GM19452 (cell line): ENCODE results near the gene S100A10.

ENCODE experiments used
- ATAC-seq: cut with Tn5 transposase; IDR thresholded peaks from one replicate; pipeline ENCODE4 v1.9.1; 2021; ENCODE audit not compliant: unreplicated experiment

S100A10 gene

GRCh38 chr1:152013664-152014237, 20.1 kb upstream of the S100A10 start:
- ATAC-seq: no peak

DNA sequence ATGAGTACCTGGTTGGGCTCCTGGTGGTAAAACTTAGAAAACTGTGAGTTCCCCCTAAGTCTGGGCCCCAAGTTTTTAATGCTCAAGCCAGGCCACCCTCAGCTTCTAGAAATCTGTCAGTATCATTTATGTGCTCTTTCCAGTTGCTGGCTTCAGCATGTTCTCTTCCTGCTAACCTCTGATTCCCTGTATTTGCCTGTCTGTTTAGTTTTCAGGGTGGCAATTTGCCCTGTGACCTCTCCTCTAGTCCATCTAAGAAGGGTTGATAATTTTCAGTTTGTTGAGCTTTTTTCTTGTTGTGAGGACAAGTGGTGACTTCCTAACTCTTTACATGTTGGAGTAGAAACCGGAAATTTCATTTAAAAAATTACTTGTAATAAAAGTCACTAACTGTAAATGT, 16.0 kb upstream of the S100A10 start:
- ATAC-seq: no peak

DNA sequence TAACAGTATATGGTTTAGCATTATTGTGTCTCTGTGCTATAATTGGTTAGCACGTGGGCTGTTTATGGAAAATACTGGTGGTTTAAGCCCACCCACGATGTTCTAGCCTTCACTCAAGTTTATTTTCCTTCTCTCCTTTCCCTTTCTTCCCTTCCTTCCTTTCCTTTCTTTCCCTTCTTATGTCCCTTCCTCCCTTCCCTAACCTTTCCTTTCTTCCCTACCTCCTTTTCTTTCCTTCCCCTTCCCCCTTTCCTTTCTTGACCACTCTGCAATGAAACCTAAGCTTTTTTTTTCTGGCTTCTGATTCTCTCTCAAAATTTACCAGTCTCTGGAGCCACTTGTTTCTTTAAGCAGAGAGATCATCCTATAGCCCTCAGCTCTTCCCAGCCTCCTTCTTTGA, 13.4 kb upstream of the S100A10 start:
- ATAC-seq: no peak

DNA sequence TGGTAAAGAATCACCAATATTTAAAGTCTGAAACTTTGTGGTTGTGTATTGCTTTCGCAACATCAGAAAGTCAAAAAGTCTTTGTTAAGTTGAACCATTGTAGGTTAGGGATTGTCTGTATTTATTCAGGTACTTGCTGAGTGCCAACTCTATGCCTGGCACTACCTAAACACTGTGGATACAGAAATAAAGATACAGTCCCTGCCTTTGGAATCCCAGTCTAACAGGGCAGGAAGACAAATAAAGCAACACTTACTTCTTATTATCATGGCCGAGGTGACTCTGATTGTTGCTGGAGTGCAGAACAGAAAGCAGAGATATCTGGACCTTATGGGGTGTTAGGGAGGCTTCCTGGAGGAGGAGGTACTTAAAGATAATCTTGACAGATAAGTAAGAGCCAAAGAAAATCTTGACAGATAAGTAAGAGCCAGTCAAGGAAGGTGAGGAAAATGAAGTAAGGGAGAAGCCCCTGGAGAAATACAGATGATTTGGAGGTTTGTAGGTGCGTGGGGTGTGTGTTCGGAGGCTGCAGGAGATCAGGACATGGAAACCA, 11.8 kb upstream of the S100A10 start:
- ATAC-seq: no peak

GRCh38 chr1:152003846-152004442, 10.3 kb upstream of the S100A10 start:
- no peak for ATAC-seq

- ATAC-seq: no peak
These were observed 9.3 kb upstream of the S100A10 start for GRCh38 chr1:152002960-152003359.

DNA sequence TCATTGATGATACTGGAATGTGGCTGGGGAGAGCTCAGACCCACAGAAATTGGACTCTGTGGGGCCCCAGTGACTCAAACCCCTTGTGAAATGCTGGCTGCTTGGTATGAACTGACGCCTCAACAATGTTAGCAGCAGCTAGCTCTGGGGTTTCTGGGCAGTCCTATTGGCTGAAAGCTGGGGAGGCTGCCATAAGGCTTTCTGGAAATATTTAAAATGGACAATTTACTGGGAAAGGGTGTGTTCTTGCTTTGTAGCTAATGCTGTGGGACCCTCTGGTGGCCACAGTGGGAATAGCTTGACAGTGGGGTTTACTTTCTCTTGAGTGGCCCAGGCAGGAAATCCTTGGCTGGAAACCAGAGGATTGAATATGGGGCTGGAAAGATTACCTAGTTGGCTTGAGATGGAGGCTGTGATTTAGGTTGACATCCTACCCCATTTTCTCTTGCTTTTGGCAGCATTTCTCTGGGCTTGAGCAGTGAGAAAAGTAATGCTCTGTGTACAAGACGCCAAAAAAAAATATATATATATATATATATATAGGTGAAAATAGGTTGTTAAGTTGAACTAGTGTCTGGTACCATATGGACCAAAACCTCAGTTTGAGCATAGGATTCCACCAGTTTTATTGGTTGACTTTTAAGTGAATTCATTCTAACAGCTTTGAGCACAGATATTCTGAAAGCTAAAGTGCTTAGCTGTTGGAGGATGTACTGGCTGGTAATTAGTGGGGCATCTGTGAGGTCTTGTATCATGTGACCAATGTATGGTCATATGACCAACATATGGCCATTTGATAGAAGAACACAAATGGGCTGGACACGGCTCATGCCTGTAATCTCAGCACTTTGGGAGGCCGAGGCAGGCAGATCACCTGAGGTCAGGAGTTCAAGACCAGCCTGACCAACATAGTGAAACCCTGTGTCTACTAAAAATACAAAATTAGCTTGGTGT, 8.2 kb upstream of the S100A10 start:
- ATAC-seq: no peak

GRCh38 chr1:152000964-152001630, 7.4 kb upstream of the S100A10 start:
- ATAC-seq: no peak

- ATAC-seq: no peak
These were observed 5.1 kb upstream of the S100A10 start for GRCh38 chr1:151998611-151999362.

- ATAC-seq: no peak
These were observed 3.6 kb upstream of the S100A10 start for GRCh38 chr1:151997284-151997570.

GRCh38 chr1:151995774-151996173, 2.1 kb upstream of the S100A10 start:
- ATAC-seq: no peak

DNA sequence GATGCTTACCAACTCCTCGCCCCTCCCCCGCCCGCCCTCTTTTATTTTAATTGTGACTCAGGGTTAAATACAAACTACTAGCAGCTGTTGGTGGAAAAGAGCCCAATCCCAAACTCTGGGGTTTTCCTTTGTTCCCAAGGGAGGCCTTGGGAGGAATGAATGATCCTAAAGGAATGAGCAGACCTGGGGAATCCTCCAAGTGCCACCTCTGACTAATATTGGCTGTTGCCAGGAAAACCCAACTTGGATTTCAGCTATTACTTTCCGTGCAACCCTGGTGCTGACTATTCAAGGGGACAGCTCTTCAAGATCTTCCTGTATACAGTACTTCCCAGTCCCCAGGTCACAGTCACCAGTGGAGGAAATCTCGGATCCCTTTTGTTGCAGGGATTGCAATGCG, 1.3 kb upstream of the S100A10 start:
- ATAC-seq: no peak

GRCh38 chr1:151993084-151993733, 450 bp downstream of the S100A10 start:
- no peak for ATAC-seq

GRCh38 chr1:151992303-151993083, 1.2 kb downstream of the S100A10 start:
- no peak for ATAC-seq

- ATAC-seq: no peak
These were observed 1.9 kb downstream of the S100A10 start for GRCh38 chr1:151991663-151992302.

DNA sequence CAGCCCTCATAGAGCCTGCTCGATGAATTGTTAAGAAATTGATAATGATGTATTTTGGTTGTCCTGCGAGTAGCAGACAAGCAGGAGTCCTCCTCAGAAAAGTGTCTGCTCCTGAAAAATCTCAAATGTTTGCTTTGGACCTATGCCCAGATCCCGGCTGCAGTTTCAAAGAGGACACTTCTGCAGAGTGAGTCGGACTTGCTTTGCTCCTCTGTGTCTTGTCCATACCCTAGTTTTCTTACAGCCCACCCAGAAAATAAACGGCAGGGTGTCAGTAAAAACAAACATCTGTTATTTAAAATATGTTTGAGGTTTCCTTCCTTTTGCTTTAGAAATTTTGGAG, 2.8 kb downstream of the S100A10 start:
- ATAC-seq: no peak

DNA sequence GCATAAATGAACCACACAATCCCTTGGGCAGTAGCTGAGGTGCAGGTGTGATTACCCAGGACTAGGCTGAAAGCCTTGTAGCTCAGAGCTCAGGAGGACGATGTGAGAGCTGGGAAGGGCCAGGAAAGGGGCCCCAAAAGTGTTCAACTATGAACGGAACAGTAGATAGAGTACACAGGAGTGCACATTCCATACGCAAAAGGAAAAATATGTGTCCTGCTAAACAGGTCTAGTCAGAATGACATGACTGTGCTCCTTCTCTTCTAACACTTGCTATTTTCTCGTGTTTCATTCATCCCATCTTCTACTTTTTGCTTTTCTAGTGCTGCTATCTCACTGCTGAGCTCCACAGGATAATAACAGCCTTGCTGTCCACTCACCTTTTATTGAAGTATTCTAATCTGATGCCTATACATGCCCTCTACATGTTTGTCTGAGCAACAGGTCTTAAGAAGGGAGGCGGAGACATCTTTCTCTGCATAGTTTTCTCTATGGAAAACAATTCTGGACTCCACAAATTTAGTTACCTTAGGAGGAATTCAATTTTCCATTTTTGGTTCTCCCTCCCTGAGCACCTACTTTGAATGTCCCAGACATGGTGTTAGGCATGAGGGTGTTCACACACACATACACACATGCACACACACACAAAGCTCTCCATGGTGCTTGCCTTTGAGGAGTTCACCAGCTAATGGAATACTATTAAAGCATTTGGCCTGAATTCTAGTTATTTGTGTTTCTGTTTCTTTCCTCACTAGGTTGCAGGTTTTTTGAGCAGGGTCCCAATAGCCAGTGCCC, 3.4 kb downstream of the S100A10 start:
- ATAC-seq: no peak

DNA sequence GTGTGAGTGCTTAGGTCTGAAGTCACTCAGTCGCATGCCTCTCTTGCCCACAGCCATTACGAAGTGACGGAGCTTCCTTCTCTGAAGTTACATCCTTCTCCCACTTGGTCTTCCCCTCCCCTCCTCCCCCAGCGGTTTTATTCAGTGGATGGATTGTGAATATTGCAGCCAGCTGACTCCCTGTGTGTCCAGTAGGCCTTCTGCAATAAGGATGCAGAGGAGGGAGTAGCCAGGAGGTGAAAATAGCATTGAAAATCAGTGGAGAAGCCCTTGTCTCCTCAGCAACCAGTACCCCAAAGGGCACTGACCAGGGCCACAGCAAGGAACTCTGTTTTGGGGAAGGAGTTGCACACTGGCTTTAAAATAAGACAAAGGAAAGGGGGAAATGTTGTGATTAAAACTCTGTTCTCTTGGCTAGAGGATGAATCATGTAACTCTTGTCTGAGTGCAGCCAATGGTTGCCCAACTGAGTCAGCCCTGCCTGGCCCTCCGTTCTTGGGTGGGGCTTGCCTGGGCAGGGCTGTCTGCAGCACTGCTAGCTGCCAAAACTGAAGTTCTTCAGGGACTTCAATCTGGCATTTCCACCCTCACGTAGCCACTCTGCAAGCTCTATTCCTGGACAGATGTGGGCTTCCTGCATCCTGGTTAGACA, 4.3 kb downstream of the S100A10 start:
- ATAC-seq: no peak
